NOMO-1 treated with DMSO at 0.1 percent for 48 hours (cell line): Measurements from ENCODE around the gene HLA-DQA1.
"Not testable (repeated sequence)": the region's sequence is repeated elsewhere in the genome, so short reads cannot be mapped to it uniquely, and the experiment has no call there.

ENCODE experiments used
- DNase-seq: peaks from one replicate; lab custom pipeline; 2025; ENCODE audit not compliant: unreplicated experiment; lab: John Stamatoyannopoulos, UW

HLA-DQA1 gene

GRCh38 chr6:32657819-32658218, 20.6 kb downstream of the HLA-DQA1 start:
- DNase-seq: not testable (repeated sequence)

GRCh38 chr6:32658268-32658897, 21.2 kb downstream of the HLA-DQA1 start:
- DNase-seq: no peak

- no peak for DNase-seq
These were observed 22.8 kb downstream of the HLA-DQA1 start for GRCh38 chr6:32659856-32660595.

GRCh38 chr6:32662099-32662498, 24.9 kb downstream of the HLA-DQA1 start:
- DNase-seq: no peak

- no peak for DNase-seq
These were observed 25.6 kb downstream of the HLA-DQA1 start for GRCh38 chr6:32662836-32663235.

GRCh38 chr6:32664354-32664753, 27.1 kb downstream of the HLA-DQA1 start:
- DNase-seq: no peak

- DNase-seq: no peak
These were observed 27.7 kb downstream of the HLA-DQA1 start for GRCh38 chr6:32664827-32665362.

- peak; percentile 12 for DNase-seq
These were observed 28.5 kb downstream of the HLA-DQA1 start for GRCh38 chr6:32665661-32666060.

- peak; percentile 67 for DNase-seq
These were observed 29.5 kb downstream of the HLA-DQA1 start, which contains the start of gene HLA-DQB1 for GRCh38 chr6:32666420-32667300. Gene HLA-DQB1 (minus strand): TSS chr6:32666657. CDS start chr6:32666607, 50 bp downstream.

- peak; percentile 11 for DNase-seq
These were observed 31.1 kb downstream of the HLA-DQA1 start for GRCh38 chr6:32668226-32668747.

GRCh38 chr6:32669240-32669639, 32.0 kb downstream of the HLA-DQA1 start:
- DNase-seq: no peak

- DNase-seq: no peak
These were observed 32.7 kb downstream of the HLA-DQA1 start for GRCh38 chr6:32669893-32670292.

GRCh38 chr6:32671908-32672307, 34.7 kb downstream of the HLA-DQA1 start:
- DNase-seq: not testable (repeated sequence)

GRCh38 chr6:32674123-32674522, 36.9 kb downstream of the HLA-DQA1 start:
- DNase-seq: not testable (repeated sequence)

GRCh38 chr6:32679492-32679891, 42.3 kb downstream of the HLA-DQA1 start:
- DNase-seq: no peak

- no peak for DNase-seq
These were observed 42.8 kb downstream of the HLA-DQA1 start for GRCh38 chr6:32680055-32680454.

- DNase-seq: no peak
These were observed 47.0 kb downstream of the HLA-DQA1 start for GRCh38 chr6:32684246-32684645.

- DNase-seq: peak; percentile 87
These were observed 48.4 kb downstream of the HLA-DQA1 start for GRCh38 chr6:32685603-32686002.

GRCh38 chr6:32689531-32690501, 52.6 kb downstream of the HLA-DQA1 start:
- DNase-seq: no peak

- DNase-seq: no peak
These were observed 54.8 kb downstream of the HLA-DQA1 start for GRCh38 chr6:32692019-32692418.
